GM12878 (cell line): ENCODE data around the gene PREP. TPM values are rescaled to one million over a fixed set of nuclear protein-coding genes. Genes with fewer than 3 reads are reported as not detected.

Source experiments
- ATAC-seq: fragments of 200-7000 bp; cut with Tn5 transposase; 3 replicates; pipeline ENCODE4 v1.9.1; 2020; ENCODE audit warnings: mild to moderate bottlenecking, moderate library complexity
- BruUV-seq: library from RNA; stranded (reverse); fragments of 400-500 nt; replicated peaks from 2 replicates; lab custom pipeline; 2021; lab: Mats Ljungman, UMichigan
- CTCF ChIA-PET: fragments of 300-600 bp; sonication (Branson Sonifier 250); formaldehyde crosslinking; extraction: SDS; loops from one replicate; lab custom pipeline; 2021; ENCODE audit warnings: inconsistent platforms; lab: Yijun Ruan, JAX
- POLR2A ChIA-PET: fragments of 350-600 bp; formaldehyde crosslinking; extraction: SDS; loops from one replicate; lab custom pipeline; 2021; ENCODE audit warnings: inconsistent platforms; lab: Charles Lee
- RAD21 ChIA-PET: fragments of 300-600 bp; sonication (Branson Sonifier 250); formaldehyde crosslinking; loops from one replicate; lab custom pipeline; 2023; ENCODE audit warnings: antibody characterized with exemption; ENCODE audit not compliant: unreplicated experiment; lab: Charles Lee
- SMC1A ChIA-PET: fragments of 300-600 bp; sonication (Branson Sonifier 250); formaldehyde crosslinking; loops from one replicate; lab custom pipeline; 2023; ENCODE audit not compliant: unreplicated experiment, uncharacterized antibody; lab: Charles Lee
- DNase-seq: peaks from one replicate; pipeline ENCODE4 v3.0.0-alpha.2; 2011; ENCODE audit warnings: low read depth, low spot score
- FAIRE-seq: peaks from 3 replicates; lab custom pipeline; 2011; peaks lifted over from hg19 to GRCh38; lab: Jason Lieb, UNC
- H2AFZ ChIP-seq: 2 replicates; pipeline ENCODE4 v1.6.0; 2011; ENCODE audit warnings: low read depth, low read length, control low read depth; ENCODE audit not compliant: control insufficient read depth
- H3K27ac ChIP-seq: 2 replicates; pipeline ENCODE4 v1.5.1; 2011; ENCODE audit warnings: control low read depth; ENCODE audit not compliant: control insufficient read depth, insufficient read depth
- H3K27me3 ChIP-seq, 2 experiments: replicated peaks in 1 of 2; 2 replicates each; pipeline versions ENCODE4 v1.6.0 to v1.6.1; 2011; ENCODE audit warnings: low read length in 1 of 2; ENCODE audit not compliant: control insufficient read depth in 2 of 2, insufficient read depth in 2 of 2
- H3K36me3 ChIP-seq, 2 experiments: 2 replicates each; pipeline ENCODE4 v1.5.1; 2011; ENCODE audit warnings: low read length in 1 of 2; ENCODE audit not compliant: control insufficient read depth in 2 of 2, insufficient read depth in 2 of 2
- H3K4me1 ChIP-seq: 2 replicates; pipeline ENCODE4 v1.6.1; 2011; ENCODE audit warnings: mild to moderate bottlenecking, low read length, moderate library complexity, mixed read lengths; ENCODE audit not compliant: control insufficient read depth, insufficient read depth
- H3K4me2 ChIP-seq: 2 replicates; pipeline ENCODE4 v1.6.0; 2011; ENCODE audit warnings: control low read depth; ENCODE audit not compliant: control insufficient read depth, insufficient read depth
- H3K4me3 ChIP-seq: fragments of 200-600 bp; sonication (generic); 2 replicates; pipeline ENCODE4 v1.5.1; 2016
- H3K79me2 ChIP-seq: 2 replicates; pipeline ENCODE4 v1.6.0; 2011; ENCODE audit warnings: low read length; ENCODE audit not compliant: control insufficient read depth, insufficient read depth
- H3K9ac ChIP-seq: 2 replicates; pipeline ENCODE4 v1.8.0; 2011; ENCODE audit warnings: low read length, control low read depth, mixed read lengths; ENCODE audit not compliant: control insufficient read depth, insufficient read depth
- H3K9me3 ChIP-seq: replicated peaks from 3 replicates; pipeline ENCODE4 v1.5.1; 2011; ENCODE audit warnings: mild to moderate bottlenecking, low read length; ENCODE audit not compliant: control insufficient read depth, insufficient read depth
- H4K20me1 ChIP-seq: 2 replicates; pipeline ENCODE4 v1.6.0; 2011; ENCODE audit not compliant: control insufficient read depth, insufficient read depth
- BACH1 ChIP-seq: fragments of 450-650 bp; IDR thresholded peaks from 2 replicates; pipeline ENCODE4 v1.6.1; 2017; ENCODE audit warnings: mild to moderate bottlenecking, borderline replicate concordance
- BCL11A ChIP-seq: IDR thresholded peaks from 2 replicates; pipeline ENCODE4 v1.6.1; 2011; ENCODE audit warnings: low read depth, low read length
- CBFB ChIP-seq: IDR thresholded peaks from 2 replicates; pipeline ENCODE4 v1.6.1; 2016; ENCODE audit warnings: antibody characterized with exemption, low read depth
- EGR1 ChIP-seq, 2 experiments: IDR thresholded peaks; 1 replicate in 1 of 2; 2 replicates in 1 of 2; pipeline ENCODE4 v1.6.1; 2011 to 2012; ENCODE audit warnings: low read depth in 2 of 2, low read length in 2 of 2, borderline replicate concordance in 1 of 2, mild to moderate bottlenecking in 1 of 2, moderate library complexity in 1 of 2
- SUPT20H ChIP-seq: IDR thresholded peaks from 2 replicates; pipeline ENCODE4 v1.6.1; 2011; ENCODE audit warnings: low read depth, mild to moderate bottlenecking, low read length, moderate library complexity, borderline replicate concordance; ENCODE audit not compliant: control insufficient read depth
- ZBTB4 ChIP-seq: fragments of 450-650 bp; formaldehyde crosslinking; IDR thresholded peaks from 2 replicates; pipeline ENCODE4 v1.4.0; 2022; ENCODE audit warnings: mild to moderate bottlenecking, moderate library complexity
- ZBTB40 ChIP-seq: fragments of 450-650 bp; IDR thresholded peaks from 2 replicates; pipeline ENCODE4 v1.6.1; 2016; ENCODE audit warnings: mild to moderate bottlenecking, moderate library complexity, borderline replicate concordance
- WGBS: methylation state at CpG from one replicate; pipeline ENCODE4 v1.1.6; 2016; ENCODE audit warnings: low lambda C conversion rate; ENCODE audit not compliant: insufficient replicate concordance, insufficient coverage; ENCODE audit errors: missing lambda C conversion rate; 5-methylcytosine and 5-hydroxymethylcytosine counted together
- in situ Hi-C: fragments of 300-500 bp; cut with MboI; formaldehyde crosslinking; loops from 9 replicates; pipeline ENCODE4 v1.14.3; 2018; ENCODE audit warnings: mixed read lengths
- intact Hi-C: fragments of 100-400 bp; cut with micrococcal nuclease; formaldehyde crosslinking; loops from one replicate; pipeline ENCODE4 v1.14.2; 2022; ENCODE audit not compliant: unreplicated experiment
- polyA plus RNA-seq, 11 experiments: library from polyadenylated mRNA; depleted of rRNA in 4 of 11; unstranded in 6 of 11; stranded (reverse) in 5 of 11; fragments of >200 nt; fragmentation: Nextera tagmentation in 4 of 11; fragmentation: Illumina TruSeq in 1 of 11; extraction: Ambion mirVana in 4 of 11; extraction: Trizol in 1 of 11; gene quantifications; 1 replicate in 1 of 11; 2 replicates in 10 of 11; pipeline versions ENCODE4 v1.2.1 to v1.2.3, GENCODE V29; 2011 to 2016; ENCODE audit warnings: inconsistent platforms in 2 of 11, missing spikeins in 2 of 11, low read depth in 1 of 11
- total RNA-seq, 4 experiments: library from RNA; depleted of rRNA in 3 of 4; stranded (reverse); fragments of >200 nt in 3 of 4; fragmentation: Illumina TruSeq in 1 of 4; extraction: Trizol in 1 of 4; gene quantifications; 2 replicates each; pipeline versions ENCODE4 v1.2.1 to v1.2.3, GENCODE V29; 2013 to 2021

The PREP gene
- total and polyA plus RNA-seq, 10 of the 15 experiments (the other 5 are each of a cell fraction or from before 2014, with no cell fraction given): 6.5 to 33.6 (median 18.1) TPM

- Histone ChIP-seq H3K4me2 (no peak overlapping the region), H3K9ac (no peak overlapping the region), H3K4me3 (no peak overlapping the region), H3K79me2 (no peaks in the 10 kb centered on the region), H3K4me1 (peaks cover 3% of the 10 kb centered on the region), H2AFZ (no peak overlapping the region), H3K36me3 (no peaks in the 10 kb centered on the region), H3K27me3 (no peaks in the 10 kb centered on the region), H4K20me1 (no peaks in the 10 kb centered on the region), H3K27ac (no peak overlapping the region), H3K9me3 (no peaks in the 10 kb centered on the region; the same call in 2 of the 3 replicates)
- DNase-seq (no peak), ATAC-seq (no peak), FAIRE-seq (no peak)
- BruUV-seq: no TSS peak
- 46% methylated on average over 4 of the region's 4 CpGs for WGBS
- intact Hi-C loops: loop anchor here (2.0 to 10.0 kb wide), 6 partner anchors 135 to 873 kb away; no protein-coding TSS in a partner anchor
- ChIA-PET RAD21 (interaction anchor here (0.6 to 5.1 kb wide), 11 partner anchors 25 to 795 kb away, joined by 3 to 102 read pairs (median 10); partner anchors contain the start of gene PRDM1), CTCF (interaction anchor here (0.6 to 6.8 kb wide), 15 partner anchors 26 to 872 kb away, joined by 3 to 118 read pairs (median 24); partner anchors contain the start of gene PRDM1), SMC1A (interaction anchor here (0.7 to 6.7 kb wide), 13 partner anchors 14 to 793 kb away, joined by 3 to 134 read pairs (median 8); no protein-coding TSS in a partner anchor), POLR2A (interaction anchor here (1.4 kb wide), 1 partner anchor 24 kb away, joined by 4 read pairs; no protein-coding TSS in a partner anchor)
- no peak for TF ChIP-seq BACH1
- no peak for TF ChIP-seq ZBTB40
- TF ChIP-seq BCL11A: no peak
- no peak for TF ChIP-seq CBFB
- no peak for TF ChIP-seq ZBTB4 (CRISPR knock-in tag)
- TF ChIP-seq EGR1 (IDR thresholded peaks at IDR 0.05; ENCODE audit: borderline replicate concordance in 1 of 2, low read depth in 2 of 2, low read length in 2 of 2): no peak
- TF ChIP-seq SUPT20H: no peak
- in situ Hi-C loops: loop anchor here (5.0 to 10.0 kb wide), 2 partner anchors 342 to 665 kb away; no protein-coding TSS in a partner anchor
Measured at GRCh38 chr6:105429676-105430075, 26.8 kb upstream of the PREP start.
